ENCODE measurements around the gene TMEM258. TPM values are rescaled to one million over a fixed set of nuclear protein-coding genes. Genes with fewer than 3 reads are reported as not detected.

The TMEM258 gene
- total and polyA plus RNA-seq, 2 donors (not counting 1 experiment from before 2014, with no cell fraction given) = 65.8 to 130 TPM

- Histone ChIP-seq H3K36me3 (replicated peaks in 1 of 2; ENCODE audit: control extremely low read depth in 1 of 2, control insufficient read depth in 1 of 2, extremely low read depth in 1 of 2, insufficient read depth in 2 of 2, low read length in 1 of 2) (no peaks in the 10 kb centered on the region), H3K27me3 (replicated peaks in 1 of 4; ENCODE audit: control extremely low read depth in 1 of 4, control insufficient read depth in 3 of 4, insufficient read depth in 4 of 4, low read length in 3 of 4) (no peaks in the 10 kb centered on the region), H3K9ac (ENCODE audit: low read length) (no peak overlapping the region), H3K4me2 (replicated peaks; ENCODE audit: low read depth, low read length, poor library complexity, severe bottlenecking) (no peak overlapping the region), H3K4me3 (ENCODE audit: control extremely low read depth in 1 of 5, extremely low read depth in 1 of 5, insufficient read depth in 1 of 5, low read depth in 2 of 5, low read length in 4 of 5) (no peak overlapping the region), H3K9me3 (ENCODE audit: control extremely low read depth in 1 of 3, control insufficient read depth in 2 of 3, insufficient read depth in 1 of 3, low read length in 2 of 3) (peaks cover 0 to 8% (median 0%) of the 10 kb centered on the region in 3 donors), H2AFZ (ENCODE audit: insufficient read depth, low read depth, low read length, poor library complexity, severe bottlenecking) (no peak overlapping the region), H3K79me2 (ENCODE audit: control insufficient read depth, insufficient read depth, low read length) (no peaks in the 10 kb centered on the region), H3K4me1 (ENCODE audit: control insufficient read depth in 2 of 2, insufficient read depth in 2 of 2, low read length in 2 of 2) (peaks cover 16 to 22% of the 10 kb centered on the region in 2 donors), H4K20me1 (ENCODE audit: control insufficient read depth, insufficient read depth, low read length, poor library complexity, severe bottlenecking) (no peaks in the 10 kb centered on the region), H3K27ac (ENCODE audit: low read length in 2 of 2) (no peak overlapping the region)
- 100% methylated on average over 5 of the region's 5 CpGs for WGBS (ENCODE audit: insufficient coverage)
- no peak for ATAC-seq (ENCODE audit: low read depth)
- DNase-seq = no peak
- ChIA-PET CTCF (interaction anchor here (1.0 kb wide), 1 partner anchor 243 kb away, joined by 3 read pairs; no protein-coding TSS in a partner anchor), POLR2A (no interaction called here)
- intact Hi-C loops (cut with micrococcal nuclease) = no loop called here
- peaks cover 21% of the 10 kb centered on the region for H3K4me1 Mint-ChIP-seq
- H3K4me3 Mint-ChIP-seq = no peak overlapping the region
- no peak overlapping the region for H3K27ac Mint-ChIP-seq
- no peaks in the 10 kb centered on the region for H3K9me3 Mint-ChIP-seq (ENCODE audit: insufficient read depth)
- no peaks in the 10 kb centered on the region for H3K27me3 Mint-ChIP-seq
- TF ChIP-seq CTCF (IDR thresholded peaks at IDR 0.05) (no peak), EZH2 (IDR thresholded peaks at IDR 0.05; ENCODE audit: borderline replicate concordance, insufficient read depth, low read depth, low read length, poor library complexity, severe bottlenecking) (no peak)
These were observed 46.1 kb upstream of the TMEM258 start for GRCh38 chr11:61838501-61838900.

- Histone ChIP-seq H3K27ac (ENCODE audit: low read length in 2 of 2) (no peak overlapping the region), H3K4me3 (ENCODE audit: control extremely low read depth in 1 of 5, extremely low read depth in 1 of 5, insufficient read depth in 1 of 5, low read depth in 2 of 5, low read length in 4 of 5) (no peak overlapping the region), H2AFZ (ENCODE audit: insufficient read depth, low read depth, low read length, poor library complexity, severe bottlenecking) (no peak overlapping the region), H3K9ac (ENCODE audit: low read length) (no peak overlapping the region), H3K36me3 (replicated peaks in 1 of 2; ENCODE audit: control extremely low read depth in 1 of 2, control insufficient read depth in 1 of 2, extremely low read depth in 1 of 2, insufficient read depth in 2 of 2, low read length in 1 of 2) (no peaks in the 10 kb centered on the region), H3K27me3 (replicated peaks in 1 of 4; ENCODE audit: control extremely low read depth in 1 of 4, control insufficient read depth in 3 of 4, insufficient read depth in 4 of 4, low read length in 3 of 4) (no peaks in the 10 kb centered on the region), H4K20me1 (ENCODE audit: control insufficient read depth, insufficient read depth, low read length, poor library complexity, severe bottlenecking) (no peaks in the 10 kb centered on the region), H3K4me2 (replicated peaks; ENCODE audit: low read depth, low read length, poor library complexity, severe bottlenecking) (no peak overlapping the region), H3K79me2 (ENCODE audit: control insufficient read depth, insufficient read depth, low read length) (no peaks in the 10 kb centered on the region), H3K9me3 (ENCODE audit: control extremely low read depth in 1 of 3, control insufficient read depth in 2 of 3, insufficient read depth in 1 of 3, low read length in 2 of 3) (peaks cover 0 to 8% (median 0%) of the 10 kb centered on the region in 3 donors), H3K4me1 (ENCODE audit: control insufficient read depth in 2 of 2, insufficient read depth in 2 of 2, low read length in 2 of 2) (peaks cover 16 to 23% of the 10 kb centered on the region in 2 donors)
- 97% methylated on average over 15 of the region's 15 CpGs for WGBS (ENCODE audit: insufficient coverage)
- CTCF ChIA-PET = interaction anchor here (0.6 kb wide), 1 partner anchor 62 kb away, joined by 4 read pairs; no protein-coding TSS in a partner anchor
- no peak for ATAC-seq (ENCODE audit: low read depth)
- Mint-ChIP-seq H3K9me3 (ENCODE audit: insufficient read depth) (no peaks in the 10 kb centered on the region), H3K4me1 (peaks cover 25% of the 10 kb centered on the region), H3K27me3 (no peaks in the 10 kb centered on the region), H3K4me3 (no peak overlapping the region), H3K27ac (no peak overlapping the region)
- DNase-seq = no peak
- POLR2A ChIA-PET = no interaction called here
- intact Hi-C loops (cut with micrococcal nuclease) = no loop called here
- TF ChIP-seq CTCF (IDR thresholded peaks at IDR 0.05) (no peak), EZH2 (IDR thresholded peaks at IDR 0.05; ENCODE audit: borderline replicate concordance, insufficient read depth, low read depth, low read length, poor library complexity, severe bottlenecking) (no peak)
These were observed 45.1 kb upstream of the TMEM258 start for GRCh38 chr11:61837411-61838005.
